T47D (cell line): ENCODE results near the gene TCF7.

Experiments
- DNase-seq, 2 experiments: peaks; one replicate each; pipeline versions ENCODE4 v3.0.0 to v3.0.0-alpha.2; 2011 to 2012; ENCODE audit warnings: low read depth in 1 of 2, low spot score in 1 of 2
- JUND ChIP-seq: IDR thresholded peaks from 2 replicates; pipeline ENCODE4 v1.6.1; 2012; ENCODE audit warnings: low read depth
- in situ Hi-C: cut with HindIII; loops from 2 replicates; pipeline ENCODE4 v1.10.0; 2016; ENCODE audit warnings: low sequenced_read_pairs, low pct_unique_long_range_greater_than_20kb

TCF7 gene

DNA sequence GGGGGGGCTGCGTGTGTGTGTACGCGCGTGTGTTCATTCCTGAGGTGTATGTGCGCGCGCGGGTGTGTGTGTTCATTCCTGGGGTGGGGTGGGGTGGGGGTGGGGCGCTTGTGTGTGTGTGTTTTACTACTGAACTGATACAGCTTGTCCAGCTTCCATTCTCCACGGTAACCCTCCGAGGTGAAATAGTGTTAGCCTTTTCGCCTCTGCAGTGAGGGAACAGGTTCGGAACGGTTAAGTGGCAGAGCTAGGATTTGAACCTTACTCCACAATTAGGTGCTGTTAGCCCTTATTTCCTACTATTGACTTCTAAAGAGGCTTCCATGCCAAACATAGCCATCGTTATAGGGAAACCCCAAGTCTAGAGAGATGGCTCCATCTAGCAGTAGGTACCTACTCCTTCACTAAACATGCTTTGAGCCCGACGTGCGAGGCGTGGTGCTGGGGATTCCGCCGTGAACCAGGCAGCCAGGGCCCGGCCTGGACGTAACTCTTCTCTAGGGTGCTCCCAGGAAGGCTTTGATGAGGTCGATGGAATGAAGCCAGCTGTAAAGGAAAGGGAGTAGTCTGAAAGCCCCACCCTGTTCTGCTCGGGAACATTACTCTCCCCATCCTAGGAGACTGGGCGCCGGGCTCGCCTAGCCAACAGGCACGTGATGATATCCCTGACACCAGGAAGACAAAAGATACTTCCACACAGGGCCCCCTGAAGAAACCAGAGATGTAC lies 63.1 kb downstream of the TCF7 start:
- peak in 1 of 2 experiments; percentile 36 for DNase-seq
- no peak for TF ChIP-seq JUND
- in situ Hi-C loops = no loop called here

DNA sequence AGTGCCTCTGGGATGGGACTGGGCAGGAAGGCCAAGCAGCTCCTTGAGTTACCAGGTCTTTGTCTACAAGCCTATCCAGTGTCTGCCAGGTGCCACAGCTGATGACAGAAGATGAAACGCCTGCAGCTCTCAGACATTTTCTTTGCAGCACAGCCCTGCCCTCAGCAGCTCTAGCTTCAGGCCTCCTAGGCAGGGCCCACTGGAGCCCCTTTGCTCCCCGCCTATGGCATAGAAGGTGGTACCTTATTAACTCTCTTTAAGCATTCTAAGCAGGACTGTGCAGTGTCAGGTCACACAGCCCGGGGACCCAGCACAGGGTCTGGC lies 63.6 kb downstream of the TCF7 start:
- DNase-seq = no peak
- no peak for TF ChIP-seq JUND
- in situ Hi-C loops = no loop called here

DNA sequence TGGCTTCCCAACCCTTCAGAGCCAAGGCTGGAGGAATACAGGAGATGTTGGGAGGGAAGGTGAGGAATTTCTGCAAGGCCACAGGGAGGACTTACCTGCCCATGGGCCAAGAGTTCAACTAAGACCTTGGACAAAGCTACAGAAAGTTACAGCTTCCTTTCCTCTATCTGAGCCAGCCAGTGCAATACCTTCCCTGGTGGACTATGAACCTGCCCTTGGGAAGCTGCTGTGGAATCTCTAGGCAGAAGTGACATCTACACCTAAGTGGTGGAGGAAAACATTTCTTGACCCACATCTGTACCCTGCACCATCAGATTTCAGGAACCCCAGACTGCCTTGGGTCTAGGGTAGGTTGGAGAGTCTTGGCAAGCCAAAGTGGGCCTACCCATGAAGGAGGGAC lies 69.0 kb downstream of the TCF7 start:
- TF ChIP-seq JUND = no peak
- DNase-seq = no peak
- in situ Hi-C loops = no loop called here

DNA sequence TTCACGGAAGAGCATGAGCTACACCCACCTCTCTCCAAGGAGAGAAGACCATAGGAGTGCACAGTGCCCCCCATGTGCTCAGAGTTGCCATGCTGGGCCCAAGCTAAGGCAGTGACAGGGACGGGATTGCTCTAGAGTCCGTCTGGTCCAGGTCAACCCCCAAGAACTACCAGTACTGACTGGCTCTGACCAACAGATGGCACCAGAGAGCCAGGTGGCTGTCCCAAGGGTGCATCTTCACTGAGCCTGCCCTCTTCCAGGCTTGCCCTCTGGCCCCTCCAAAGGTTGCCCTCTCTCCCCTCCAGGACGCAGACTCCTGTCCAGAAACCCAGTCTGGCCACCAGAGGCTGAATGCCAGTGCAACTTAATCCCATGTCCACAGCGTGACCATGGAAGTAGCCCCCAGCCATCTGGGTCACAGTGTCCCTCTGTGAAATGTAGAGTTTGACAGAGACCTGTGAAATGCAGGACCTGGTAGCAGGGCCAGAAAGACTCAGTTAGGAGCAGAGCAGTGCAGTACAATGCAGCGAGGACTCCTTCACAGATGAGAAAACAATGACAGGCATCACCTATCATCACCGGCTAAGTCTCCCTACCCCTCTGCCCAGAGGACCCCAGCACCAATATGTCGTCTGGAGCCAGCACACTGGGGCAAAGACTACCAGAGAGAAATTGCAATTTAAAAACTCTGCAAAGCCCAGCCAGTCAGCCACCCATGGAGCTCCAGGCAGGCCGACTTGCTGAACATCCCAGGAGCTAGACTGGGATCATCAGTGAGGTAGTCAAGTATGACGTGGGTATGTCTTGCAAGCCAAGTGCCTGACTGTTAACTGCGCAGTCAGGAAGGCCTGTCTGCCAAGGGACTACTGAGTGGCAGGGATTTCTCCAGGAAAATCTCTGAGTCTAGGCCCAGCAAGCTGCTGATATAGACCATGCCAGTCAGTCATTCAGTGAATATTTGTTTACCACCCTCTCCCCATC lies 70.0 kb downstream of the TCF7 start:
- peak; percentile 73 to 82 for DNase-seq
- in situ Hi-C loops = no loop called here
- no peak for TF ChIP-seq JUND

DNA sequence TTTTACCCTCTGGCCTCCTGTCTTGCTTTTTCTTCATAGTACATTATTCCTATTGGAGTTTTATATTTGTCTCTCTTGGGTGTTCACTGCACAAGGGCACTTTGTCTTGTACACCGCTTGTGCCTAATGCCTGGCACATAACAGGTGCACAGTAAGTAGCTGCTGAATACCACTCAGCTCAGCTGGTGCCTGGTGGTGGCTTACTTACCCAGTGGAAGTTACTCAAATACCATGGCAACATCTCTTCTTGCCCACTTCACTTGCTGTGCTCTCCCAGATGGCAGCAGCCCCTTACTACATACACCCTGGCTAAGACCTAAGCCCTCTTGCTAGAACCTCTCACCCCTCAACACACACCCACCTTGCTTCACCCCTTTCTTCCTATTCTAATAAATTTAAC lies 73.6 kb downstream of the TCF7 start:
- in situ Hi-C loops = no loop called here
- DNase-seq = no peak
- no peak for TF ChIP-seq JUND

DNA sequence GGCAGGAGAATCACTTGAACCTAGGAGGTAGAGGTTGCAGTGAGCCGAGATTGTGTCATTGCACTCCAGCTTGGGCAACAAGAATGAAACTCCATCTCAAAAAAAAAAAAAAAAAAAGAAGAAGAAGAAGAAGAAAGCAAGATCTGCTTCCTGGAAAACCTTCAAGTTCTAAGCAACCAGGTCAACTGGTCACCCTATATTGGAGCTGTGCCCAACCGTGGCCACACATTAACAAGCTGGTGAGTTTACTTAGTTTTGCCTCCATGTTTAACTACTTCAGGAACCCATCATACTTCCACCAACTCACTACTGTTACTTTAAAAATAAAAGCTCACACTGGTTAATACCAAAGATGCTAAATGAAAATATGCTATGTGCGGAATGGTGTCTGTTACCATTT lies 74.5 kb downstream of the TCF7 start:
- no peak for TF ChIP-seq JUND
- in situ Hi-C loops = no loop called here
- no peak for DNase-seq

DNA sequence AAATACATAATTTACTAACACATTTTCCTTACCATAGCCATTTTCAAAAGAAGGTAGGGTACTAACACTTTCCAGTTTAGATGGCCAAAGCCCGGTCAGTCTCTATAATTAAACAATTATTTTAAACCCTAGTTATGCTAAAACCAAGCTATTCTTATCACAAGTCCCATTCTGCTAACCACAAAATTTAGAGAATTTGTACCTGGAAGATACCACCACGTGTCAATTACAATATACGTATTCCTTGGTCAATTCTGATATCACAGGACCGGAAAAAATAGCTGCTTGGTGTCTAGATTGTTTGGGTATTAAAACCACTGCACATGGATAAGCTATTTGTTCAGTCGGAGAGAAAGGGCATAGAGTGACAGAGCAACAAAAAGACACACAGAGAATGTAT lies 81.2 kb downstream of the TCF7 start:
- no peak for TF ChIP-seq JUND
- in situ Hi-C loops = no loop called here
- no peak for DNase-seq
